ENCODE results near the gene IFT122. TPM values are rescaled to one million over a fixed set of nuclear protein-coding genes. Genes with fewer than 3 reads are reported as not detected.

Gene IFT122
- polyA plus RNA-seq, 12 donors = 28.8 to 56.5 (median 33.7) TPM; not detected in 1

DNA sequence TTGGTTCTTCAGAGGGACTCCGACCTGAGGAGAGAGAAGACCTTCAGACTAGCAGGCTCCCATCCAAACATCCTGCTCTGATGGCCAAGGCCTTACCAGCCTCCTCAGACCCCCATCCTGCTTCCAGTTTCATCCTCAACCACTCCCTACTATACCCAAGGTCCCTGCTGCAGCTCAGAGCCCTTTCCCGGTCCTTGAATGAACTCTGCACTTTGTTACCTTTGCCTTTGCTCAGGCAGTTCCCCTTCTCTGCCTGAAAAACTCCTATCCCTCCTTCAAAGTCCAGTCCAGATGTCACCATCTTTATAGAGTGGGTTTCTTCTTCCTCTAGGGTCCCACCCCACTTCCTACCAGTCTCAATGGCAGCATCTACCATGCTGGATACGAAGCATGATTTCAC lies 24.6 kb upstream of the IFT122 start:
- no peak for DNase-seq

GRCh38 chr3:129415830-129416229 lies 24.2 kb upstream of the IFT122 start:
- no peak for DNase-seq

- DNase-seq = no peak
Measured at GRCh38 chr3:129416415-129416814, 23.6 kb upstream of the IFT122 start.

GRCh38 chr3:129417326-129417725 lies 22.7 kb upstream of the IFT122 start:
- DNase-seq = peak; percentile 54

GRCh38 chr3:129418041-129418973 lies 21.7 kb upstream of the IFT122 start:
- no peak for DNase-seq

DNA sequence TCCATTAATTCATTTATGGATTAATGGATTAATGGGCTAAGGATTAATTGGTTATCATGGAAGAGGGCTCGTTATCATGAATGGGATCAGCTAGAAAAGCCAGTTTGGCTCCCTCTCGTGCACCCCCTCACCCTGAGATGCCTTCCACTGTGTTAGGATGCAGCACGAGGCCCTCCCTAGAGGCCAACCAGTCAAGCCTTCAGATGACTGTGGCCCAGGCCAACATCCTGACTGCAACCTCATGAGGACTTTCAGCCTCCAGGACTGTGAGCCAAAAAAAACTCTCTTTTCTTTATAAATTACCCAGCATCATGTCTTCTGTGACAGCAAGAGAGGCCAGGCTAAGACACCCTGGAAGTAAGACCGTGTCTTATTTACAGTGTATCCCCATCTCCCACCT lies 20.5 kb upstream of the IFT122 start:
- DNase-seq = no peak

- no peak for DNase-seq
Measured at GRCh38 chr3:129421236-129421883, 18.7 kb upstream of the IFT122 start.

GRCh38 chr3:129421988-129422745 lies 17.9 kb upstream of the IFT122 start:
- DNase-seq = no peak

GRCh38 chr3:129422897-129423296 lies 17.1 kb upstream of the IFT122 start:
- no peak for DNase-seq

DNA sequence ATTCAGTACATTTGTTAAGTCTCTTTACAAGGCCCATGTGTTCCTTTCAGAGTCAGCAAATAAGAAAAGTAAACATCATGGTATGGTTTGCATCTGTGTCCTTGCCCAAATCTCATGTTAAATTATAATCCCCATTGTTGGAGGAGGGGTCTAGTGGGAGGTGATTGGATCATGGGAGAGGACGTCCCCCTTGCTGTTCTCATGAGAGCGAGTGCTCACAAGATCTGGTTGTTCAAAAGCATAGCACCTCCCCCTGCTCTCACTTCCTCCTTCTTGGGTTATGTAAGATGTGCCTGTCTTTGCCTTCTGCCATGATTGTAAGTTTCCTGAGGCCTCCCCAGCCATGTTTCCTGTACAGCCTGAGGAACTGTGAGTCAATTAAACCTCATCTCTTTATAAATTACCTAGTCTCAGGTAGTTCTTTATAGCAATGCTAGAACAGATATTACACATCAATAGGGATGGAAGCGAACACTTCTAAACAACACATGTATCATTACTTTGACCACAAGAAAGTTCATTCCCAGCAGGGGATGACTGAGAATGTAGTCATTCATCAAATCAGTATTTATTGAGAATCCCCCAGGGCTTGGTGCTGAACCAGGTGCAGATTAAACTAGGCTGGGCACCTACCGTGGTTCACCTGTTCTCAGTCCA lies 15.7 kb upstream of the IFT122 start:
- DNase-seq = no peak

GRCh38 chr3:129425213-129425612 lies 14.8 kb upstream of the IFT122 start:
- no peak for DNase-seq

- no peak for DNase-seq
Measured at GRCh38 chr3:129425619-129426018, 14.4 kb upstream of the IFT122 start.

DNA sequence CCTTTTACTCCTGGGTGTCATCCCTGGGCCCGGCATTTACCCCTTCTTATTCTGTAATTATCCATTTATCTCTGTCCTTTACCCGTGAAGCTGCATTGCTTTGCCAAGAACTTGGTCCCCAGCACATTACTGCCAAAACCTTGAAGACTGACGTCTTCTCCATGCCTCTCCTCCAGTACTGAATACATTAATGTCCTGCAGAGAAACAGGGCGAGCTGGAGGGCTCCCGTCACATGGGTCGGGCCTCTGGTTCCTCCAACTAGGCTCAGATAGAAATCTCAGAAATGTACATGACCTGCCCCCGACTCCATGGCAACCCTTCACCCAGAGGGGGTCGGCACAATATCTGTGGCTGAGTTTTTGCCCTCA lies 12.0 kb upstream of the IFT122 start:
- DNase-seq = no peak

DNA sequence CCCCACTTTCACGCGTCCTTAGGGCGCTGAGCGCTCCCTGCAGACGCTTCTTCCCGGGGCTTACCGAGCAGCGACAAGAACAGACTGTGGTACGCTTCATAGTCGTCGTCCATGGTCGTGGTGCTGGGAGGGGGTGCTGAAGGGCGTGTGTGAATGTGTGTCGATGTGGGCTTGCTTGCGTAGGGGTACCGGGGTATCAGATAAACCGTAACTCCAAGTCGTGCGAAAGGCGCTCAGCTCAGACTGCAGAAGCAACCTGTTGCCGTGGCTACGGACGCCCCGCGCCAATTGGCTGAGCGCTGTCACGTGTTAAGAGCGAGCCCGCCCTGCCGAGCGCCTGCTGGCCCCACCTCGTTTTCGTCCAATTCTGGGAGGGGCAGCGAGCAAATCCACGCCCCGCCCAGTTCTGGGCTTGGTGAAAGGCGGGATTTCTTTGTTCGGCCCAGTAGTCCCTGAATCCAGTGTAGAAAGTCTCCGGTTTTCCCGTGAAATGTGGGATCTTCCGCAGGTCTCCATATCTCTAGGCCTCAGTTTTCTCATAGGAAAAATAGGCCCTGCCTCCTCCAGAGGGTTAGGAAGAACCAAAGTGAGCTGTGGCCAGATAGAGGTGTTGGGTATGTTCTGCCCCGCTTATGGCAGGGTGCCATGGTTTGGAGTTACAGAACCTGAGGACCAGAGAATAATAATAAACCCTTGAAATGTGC lies 11.5 kb upstream of the IFT122 start, which contains the start of gene EFCAB12:
EFCAB12 (minus strand) TSS at position 261 of the 704 bp plus-strand sequence; CDS start at position 113, 148 bp downstream.
- DNase-seq = peak; percentile 94

GRCh38 chr3:129429080-129429451 lies 11.0 kb upstream of the IFT122 start:
- DNase-seq = no peak

DNA sequence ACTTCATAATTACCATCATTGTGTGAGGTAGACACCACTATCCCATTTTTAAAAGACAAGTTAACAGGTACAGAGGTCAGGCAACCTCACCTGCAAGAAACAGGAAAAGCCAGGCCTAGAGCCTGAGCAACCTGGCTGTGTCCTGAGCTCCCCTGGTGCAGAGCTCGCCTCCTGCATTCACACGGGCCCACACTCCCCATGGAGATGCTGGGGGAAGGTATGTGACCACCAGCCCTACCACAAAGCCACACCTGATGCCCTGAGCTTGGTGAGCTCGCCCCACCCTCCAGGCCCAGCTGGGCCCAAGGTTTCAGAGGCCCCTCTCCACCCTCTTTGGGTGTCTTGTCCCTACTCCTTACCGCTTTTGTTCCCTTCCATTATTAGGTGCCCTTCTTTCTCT lies 10.4 kb upstream of the IFT122 start:
- DNase-seq = no peak

DNA sequence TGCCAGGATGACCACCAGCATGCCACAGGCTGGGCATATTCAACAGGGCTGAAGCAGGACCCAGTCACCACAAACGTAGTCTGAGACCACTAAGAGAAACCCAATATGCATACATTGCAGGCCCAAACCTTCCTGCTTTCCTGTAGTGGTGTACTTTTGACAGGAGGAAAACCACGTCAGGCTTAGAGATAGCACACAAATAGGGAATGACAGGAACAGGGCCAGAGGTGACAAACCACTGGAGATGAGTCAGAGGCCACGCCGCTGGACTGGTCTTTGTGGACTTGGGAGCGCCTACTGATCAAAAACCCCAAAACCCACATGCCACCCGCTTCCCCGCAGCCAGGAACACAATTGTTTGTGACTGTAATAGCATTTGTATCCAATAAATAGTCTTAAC lies 8.0 kb upstream of the IFT122 start:
- no peak for DNase-seq

GRCh38 chr3:129432671-129433070 lies 7.4 kb upstream of the IFT122 start:
- DNase-seq = no peak

DNA sequence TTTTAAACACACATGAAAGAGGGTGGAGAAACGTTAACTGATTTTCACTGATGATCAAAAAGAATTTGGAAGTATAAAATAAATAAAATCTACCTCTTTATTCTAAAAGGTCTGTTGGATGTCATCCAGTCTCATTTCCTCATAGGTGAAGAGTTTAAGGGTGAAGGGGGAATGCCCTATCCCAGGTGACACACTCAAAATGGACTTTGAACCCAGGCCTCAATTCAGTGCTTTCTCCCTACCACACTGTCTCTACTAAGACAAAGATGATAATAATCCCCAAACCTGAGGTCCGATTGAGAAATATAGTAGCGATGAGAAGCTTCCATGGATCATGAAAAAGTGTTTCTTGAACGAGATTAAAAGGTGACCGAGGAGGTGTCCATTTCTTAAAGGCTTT lies 6.5 kb upstream of the IFT122 start:
- no peak for DNase-seq

DNA sequence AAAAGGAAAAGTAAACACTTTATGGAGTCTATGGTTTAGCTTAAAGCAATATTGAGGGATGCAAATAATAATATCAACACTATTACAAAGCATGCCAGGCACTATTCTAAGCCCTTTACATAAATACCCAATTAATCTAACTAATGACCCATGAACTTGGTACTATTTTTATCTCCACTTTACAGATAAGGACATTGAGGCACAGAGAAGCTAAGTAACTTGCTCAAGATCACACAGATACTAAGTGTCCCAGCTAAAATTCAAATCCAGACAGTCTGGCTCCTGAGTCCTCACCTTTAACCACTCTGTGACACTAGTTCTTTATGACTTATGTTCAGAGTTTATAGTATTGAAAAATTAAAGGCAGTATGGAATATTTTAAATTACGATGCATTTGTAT lies 5.9 kb upstream of the IFT122 start:
- DNase-seq = no peak

GRCh38 chr3:129435367-129435766 lies 4.7 kb upstream of the IFT122 start:
- DNase-seq = no peak

Data from muscle of arm (tissue), 12 donors.